Breast epithelium (tissue), 3 donors: ENCODE data around the gene BBS7.

ENCODE experiments used
- CTCF ChIP-seq, 3 donors: fragments of 450-650 bp; IDR thresholded peaks; one replicate each; pipeline ENCODE4 v1.5.1; 2016 to 2017; ENCODE audit warnings: antibody characterized with exemption in 3 of 3, mild to moderate bottlenecking in 3 of 3, moderate library complexity in 3 of 3
- POLR2A ChIP-seq: fragments of 450-650 bp; IDR thresholded peaks from one replicate; pipeline ENCODE4 v1.6.1; 2016; ENCODE audit warnings: antibody characterized with exemption, mild to moderate bottlenecking, moderate library complexity

GRCh38 chr4:121822796-121823504, 47.3 kb downstream of the BBS7 start:
- no peak for TF ChIP-seq CTCF (IDR thresholded peaks at IDR 0.05)
- no peak for TF ChIP-seq POLR2A
